T-cell (primary cell): ENCODE results near the gene PRDM11. TPM values are rescaled to one million over a fixed set of nuclear protein-coding genes. Genes with fewer than 3 reads are reported as not detected.

Experiments used
- ATAC-seq, 4 experiments: fragments of 200-7000 bp in 3 of 4; fragments of 150-1000 bp in 1 of 4; cut with Tn5 transposase; replicated peaks in 1 of 4; 1 replicate in 3 of 4; 2 replicates in 1 of 4; pipeline ENCODE4 v1.10.0; 2021; ENCODE audit warnings: moderate library complexity in 3 of 4, mild to moderate bottlenecking in 2 of 4, moderate number of reproducible peaks in 1 of 4
- CTCF ChIA-PET, 2 donors: fragments of 300-600 bp; sonication (Branson Sonifier 250); formaldehyde crosslinking; loops; one replicate each; lab custom pipeline; 2022; ENCODE audit warnings: antibody characterized with exemption in 2 of 2; lab: Charles Lee
- POLR2A ChIA-PET, 2 donors: fragments of 300-600 bp; sonication (Branson Sonifier 250); formaldehyde crosslinking; loops; one replicate each; lab custom pipeline; 2022; ENCODE audit warnings: antibody characterized with exemption in 2 of 2; lab: Charles Lee
- DNase-seq, 35 experiments: peaks; one replicate each; pipeline versions ENCODE4 v3.0.0 to v3.0.0-alpha.2; 2013 to 2023
- H3K27ac ChIP-seq: one replicate; pipeline ENCODE4 v1.5.1; 2013; ENCODE audit warnings: low read length
- H3K27me3 ChIP-seq, 2 experiments: replicated peaks in 1 of 2; 1 replicate in 1 of 2; 2 replicates in 1 of 2; pipeline versions ENCODE4 v1.6.1 to v1.7.0; 2013; ENCODE audit warnings: low read length in 1 of 2, mixed read lengths in 1 of 2; ENCODE audit not compliant: control insufficient read depth in 2 of 2, insufficient read depth in 2 of 2; ENCODE audit errors: extremely low read depth in 1 of 2
- H3K36me3 ChIP-seq, 2 donors: 1 replicate in 1 of 2; 2 replicates in 1 of 2; pipeline versions ENCODE4 v1.6.1 to v1.7.0; 2013; ENCODE audit warnings: low read length in 1 of 2; ENCODE audit not compliant: control insufficient read depth in 2 of 2, insufficient read depth in 1 of 2; ENCODE audit errors: extremely low read depth in 1 of 2
- H3K4me1 ChIP-seq, 2 experiments: 1 replicate in 1 of 2; 2 replicates in 1 of 2; pipeline versions ENCODE4 v1.6.1 to v1.7.0; 2013; ENCODE audit warnings: low read length in 2 of 2, mixed read lengths in 1 of 2; ENCODE audit not compliant: insufficient read depth in 2 of 2, control insufficient read depth in 1 of 2; ENCODE audit errors: extremely low read depth in 1 of 2
- H3K4me3 ChIP-seq, 2 donors: 1 replicate in 1 of 2; 2 replicates in 1 of 2; pipeline versions ENCODE4 v1.5.1 to v1.7.0; 2013; ENCODE audit warnings: mild to moderate bottlenecking in 2 of 2, low read length in 1 of 2, moderate library complexity in 1 of 2; ENCODE audit not compliant: control insufficient read depth in 1 of 2; ENCODE audit errors: extremely low read depth in 1 of 2
- H3K9me3 ChIP-seq: 2 replicates; pipeline ENCODE4 v1.7.0; 2013
- H3K27ac Mint-ChIP-seq, 2 donors: one replicate each; pipeline ENCODE4 v1.8.0; 2020 to 2021; ENCODE audit warnings: mild to moderate bottlenecking in 2 of 2, mixed read lengths in 2 of 2
- H3K27me3 Mint-ChIP-seq, 2 donors: one replicate each; pipeline ENCODE4 v1.8.0; 2021 to 2022; ENCODE audit warnings: mixed read lengths in 2 of 2
- H3K36me3 Mint-ChIP-seq: one replicate; pipeline ENCODE4 v1.8.0; 2021; ENCODE audit warnings: mixed read lengths
- H3K4me1 Mint-ChIP-seq, 3 donors: one replicate each; pipeline ENCODE4 v1.8.0; 2020 to 2022; ENCODE audit warnings: mixed read lengths in 3 of 3, mild to moderate bottlenecking in 1 of 3
- H3K4me3 Mint-ChIP-seq, 3 donors: one replicate each; pipeline ENCODE4 v1.8.0; 2020 to 2022; ENCODE audit warnings: mild to moderate bottlenecking in 3 of 3, mixed read lengths in 3 of 3, moderate library complexity in 3 of 3
- H3K9me3 Mint-ChIP-seq, 3 donors: one replicate each; pipeline ENCODE4 v1.8.0; 2020 to 2022; ENCODE audit warnings: mixed read lengths in 3 of 3
- WGBS: methylation state at CpG from one replicate; pipeline ENCODE4 v1.1.5; 2013; ENCODE audit warnings: missing lambda C conversion rate; ENCODE audit not compliant: insufficient coverage; 5-methylcytosine and 5-hydroxymethylcytosine counted together
- total RNA-seq, 35 experiments: library from RNA in 6 of 35; stranded (reverse) in 6 of 35; fragments of 120-200 nt in 1 of 35; gene quantifications; one replicate each; pipeline versions ENCODE4 v1.2.1 to v1.2.4 and lab custom pipeline; 2013 to 2026

PRDM11 gene
- total RNA-seq, 5 donors from 2014 or later (not counting 1 experiment from before 2014, with no cell fraction given) = 8.7 to 12.5 (median 10.6) TPM

- Mint-ChIP-seq H3K4me3 (no peak overlapping the region), H3K27me3 (peaks cover 10 to 16% of the 10 kb centered on the region in 2 donors), H3K4me1 (peaks cover 12 to 14% (median 13%) of the 10 kb centered on the region in 3 donors), H3K27ac (no peak overlapping the region), H3K9me3 (no peaks in the 10 kb centered on the region), H3K36me3 (no peaks in the 10 kb centered on the region)
- Histone ChIP-seq H3K36me3 (no peaks in the 10 kb centered on the region), H3K27me3 (peaks cover 0 to 42% of the 10 kb centered on the region in 2 experiments), H3K27ac (no peak overlapping the region), H3K4me1 (peaks cover 0 to 18% of the 10 kb centered on the region in 2 experiments), H3K4me3 (no peak overlapping the region), H3K9me3 (no peaks in the 10 kb centered on the region)
- WGBS = 70% methylated on average over 7 of the region's 9 CpGs
- no peak for DNase-seq
- ChIA-PET POLR2A (no interaction called here), CTCF (interaction anchor here (0.6 to 9.8 kb wide), 5 partner anchors 52 to 185 kb away, joined by 3 to 179 read pairs (median 39); no protein-coding TSS in a partner anchor)
- no peak for ATAC-seq
Observed at GRCh38 chr11:45106440-45106839, 40.0 kb upstream of the PRDM11 start.

GRCh38 chr11:45107029-45107428, 39.4 kb upstream of the PRDM11 start:
- H3K27me3 Mint-ChIP-seq = peaks cover 16 to 20% of the 10 kb centered on the region in 2 donors
- H3K27me3 ChIP-seq = peaks cover 0 to 45% of the 10 kb centered on the region in 2 experiments
- no peak overlapping the region for H3K4me3 Mint-ChIP-seq
- H3K27ac ChIP-seq = no peak overlapping the region
- ChIA-PET CTCF (interaction anchor here (1.3 to 9.8 kb wide), 4 partner anchors 170 to 185 kb away, joined by 3 to 179 read pairs (median 87); no protein-coding TSS in a partner anchor), POLR2A (no interaction called here)
- H3K9me3 ChIP-seq = no peaks in the 10 kb centered on the region
- H3K27ac Mint-ChIP-seq = no peak overlapping the region
- no peaks in the 10 kb centered on the region for H3K36me3 Mint-ChIP-seq
- no peaks in the 10 kb centered on the region for H3K36me3 ChIP-seq
- H3K4me1 ChIP-seq = peaks cover 0 to 18% of the 10 kb centered on the region in 2 experiments
- DNase-seq (no peak), ATAC-seq (no peak)
- peaks cover 12 to 14% (median 13%) of the 10 kb centered on the region in 3 donors for H3K4me1 Mint-ChIP-seq
- 77% methylated on average over 3 of the region's 5 CpGs for WGBS
- H3K9me3 Mint-ChIP-seq = no peaks in the 10 kb centered on the region
- H3K4me3 ChIP-seq = no peak overlapping the region

GRCh38 chr11:45108070-45109064, 38.1 kb upstream of the PRDM11 start:
- POLR2A ChIA-PET = no interaction called here
- 74% methylated on average over 12 of the region's 14 CpGs for WGBS
- no peak overlapping the region for H3K4me3 ChIP-seq

GRCh38 chr11:45109400-45109799, 37.0 kb upstream of the PRDM11 start:
- H3K36me3 ChIP-seq = no peaks in the 10 kb centered on the region
- H3K27me3 ChIP-seq = peaks cover 0 to 43% of the 10 kb centered on the region in 2 experiments
- peaks cover 0 to 5% of the 10 kb centered on the region in 2 experiments for H3K4me1 ChIP-seq
- H3K4me3 ChIP-seq = no peak overlapping the region
- CTCF ChIA-PET = interaction anchor here (0.6 to 3.2 kb wide), 11 partner anchors 173 to 554 kb away, joined by 3 to 18 read pairs (median 9); no protein-coding TSS in a partner anchor
- no peaks in the 10 kb centered on the region for H3K36me3 Mint-ChIP-seq
- ATAC-seq (no peak), DNase-seq (no peak)
- H3K27ac Mint-ChIP-seq = no peak overlapping the region
- POLR2A ChIA-PET = no interaction called here
- H3K27me3 Mint-ChIP-seq = peaks cover 39 to 41% of the 10 kb centered on the region in 2 donors
- no peaks in the 10 kb centered on the region for H3K9me3 Mint-ChIP-seq
- no peak overlapping the region for H3K27ac ChIP-seq
- H3K9me3 ChIP-seq = no peaks in the 10 kb centered on the region
- H3K4me1 Mint-ChIP-seq = no peaks in the 10 kb centered on the region
- no peak overlapping the region for H3K4me3 Mint-ChIP-seq
- 67% methylated on average over 2 of the region's 3 CpGs for WGBS

More at GRCh38 chr11:45108070-45109064, 38.1 kb upstream of the PRDM11 start:
- H3K36me3 ChIP-seq = no peaks in the 10 kb centered on the region
- no peaks in the 10 kb centered on the region for H3K9me3 ChIP-seq
- ATAC-seq = no peak
- no peaks in the 10 kb centered on the region for H3K36me3 Mint-ChIP-seq
- no peak overlapping the region for H3K27ac Mint-ChIP-seq
- CTCF ChIA-PET = interaction anchor here (0.6 to 9.8 kb wide), 15 partner anchors 12 to 882 kb away, joined by 3 to 179 read pairs (median 3); no protein-coding TSS in a partner anchor
- H3K4me1 Mint-ChIP-seq = peaks cover 0 to 1% (median 0%) of the 10 kb centered on the region in 3 donors
- H3K27me3 ChIP-seq = peaks cover 0 to 45% of the 10 kb centered on the region in 2 experiments
- peaks cover 29 to 33% of the 10 kb centered on the region in 2 donors for H3K27me3 Mint-ChIP-seq
- H3K4me3 Mint-ChIP-seq = no peak overlapping the region
- no peaks in the 10 kb centered on the region for H3K9me3 Mint-ChIP-seq
- no peak overlapping the region for H3K27ac ChIP-seq
- no peak for DNase-seq
- H3K4me1 ChIP-seq = peaks cover 0 to 5% of the 10 kb centered on the region in 2 experiments

- H3K36me3 ChIP-seq = no peaks in the 10 kb centered on the region
- ATAC-seq (peak; percentile 58 to 67 (median 63)), DNase-seq (peak in 13 of 35 experiments; percentile 14 to 83 (median 26))
- Mint-ChIP-seq H3K4me1 (no peaks in the 10 kb centered on the region), H3K36me3 (no peaks in the 10 kb centered on the region), H3K27me3 (peaks cover 48 to 51% of the 10 kb centered on the region in 2 donors), H3K9me3 (no peaks in the 10 kb centered on the region), H3K27ac (no peak overlapping the region), H3K4me3 (no peak overlapping the region)
- ChIA-PET CTCF (interaction anchor here (0.5 to 3.2 kb wide), 31 partner anchors 9 to 1943 kb away, joined by 3 to 18 read pairs (median 4); no protein-coding TSS in a partner anchor), POLR2A (no interaction called here)
- peaks cover 0 to 2% of the 10 kb centered on the region in 2 experiments for H3K4me1 ChIP-seq
- no peak overlapping the region for H3K4me3 ChIP-seq
- no peaks in the 10 kb centered on the region for H3K9me3 ChIP-seq
- 10% methylated on average over 10 of the region's 10 CpGs for WGBS
- H3K27ac ChIP-seq = no peak overlapping the region
- H3K27me3 ChIP-seq = peaks cover 0 to 39% of the 10 kb centered on the region in 2 experiments
Observed at GRCh38 chr11:45110562-45110961, 35.9 kb upstream of the PRDM11 start.

GRCh38 chr11:45113807-45114206, 32.6 kb upstream of the PRDM11 start:
- DNase-seq = no peak
- no peak overlapping the region for H3K4me3 Mint-ChIP-seq
- H3K36me3 Mint-ChIP-seq = no peaks in the 10 kb centered on the region
- Histone ChIP-seq H3K36me3 (no peaks in the 10 kb centered on the region), H3K9me3 (no peaks in the 10 kb centered on the region), H3K27ac (no peak overlapping the region), H3K4me3 (no peak overlapping the region), H3K4me1 (no peaks in the 10 kb centered on the region), H3K27me3 (peaks cover 0 to 23% of the 10 kb centered on the region in 2 experiments)
- no peaks in the 10 kb centered on the region for H3K9me3 Mint-ChIP-seq
- CTCF ChIA-PET = interaction anchor here in 1 of 2 donors (0.6 to 1.4 kb wide), 6 partner anchors 8 to 485 kb away, joined by 3 to 5 read pairs (median 4); no protein-coding TSS in a partner anchor
- POLR2A ChIA-PET = interaction anchor here (0.6 to 1.0 kb wide), 3 partner anchors 42 to 215 kb away, joined by 3 to 5 read pairs (median 4); no protein-coding TSS in a partner anchor
- no peak for ATAC-seq
- H3K4me1 Mint-ChIP-seq = no peaks in the 10 kb centered on the region
- H3K27me3 Mint-ChIP-seq = peaks cover 58 to 61% of the 10 kb centered on the region in 2 donors
- H3K27ac Mint-ChIP-seq = no peak overlapping the region
